ENCODE data around the gene COL1A1.

COL1A1 gene

GRCh38 chr17:50201276-50201854 is at the start of gene COL1A1:
Gene COL1A1, minus strand, starts transcription at chr17:50201631. Its CDS starts 118 bp downstream, at chr17:50201513.
- no peak for DNase-seq

DNA sequence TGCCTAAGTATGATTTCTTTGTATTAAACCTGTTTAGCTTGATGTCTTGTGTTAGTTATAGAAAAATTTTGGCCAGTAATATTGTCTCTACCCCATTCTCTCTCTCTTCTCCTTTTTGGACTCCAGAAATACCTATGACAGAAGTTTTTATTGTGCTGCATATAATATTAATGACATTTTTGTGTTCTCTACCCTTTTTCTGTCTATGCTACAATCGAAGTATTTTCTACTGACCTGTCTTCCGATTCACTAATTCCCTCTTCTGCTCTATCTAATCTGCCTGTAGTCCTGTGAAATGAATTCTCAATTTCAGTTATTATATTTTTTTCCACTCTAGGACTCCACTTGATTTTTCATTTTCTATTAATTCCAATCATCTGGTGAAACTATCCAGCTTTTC is 46.8 kb upstream of the COL1A1 start:
- no peak for DNase-seq

- DNase-seq: no peak
These were observed 43.3 kb upstream of the COL1A1 start for GRCh38 chr17:50244771-50245170.

DNA sequence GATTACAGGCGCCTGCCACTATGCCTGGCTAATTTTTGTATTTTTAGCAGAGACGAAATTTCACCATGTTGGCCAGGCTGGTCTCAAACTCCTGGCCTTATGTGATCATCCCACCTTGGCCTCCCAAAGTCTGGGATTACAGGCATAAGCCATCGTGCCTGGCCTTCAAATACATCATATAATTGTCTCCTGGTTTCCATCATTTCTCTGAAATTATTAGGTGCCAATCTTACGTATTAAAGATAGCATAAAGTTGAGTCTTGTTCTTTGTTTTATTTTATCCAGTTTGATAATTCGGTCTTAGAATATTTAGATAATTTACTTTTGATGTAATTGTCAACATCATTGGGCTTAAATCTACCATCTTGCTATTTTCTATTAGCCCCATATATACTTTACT is 40.0 kb upstream of the COL1A1 start:
- DNase-seq: no peak

DNA sequence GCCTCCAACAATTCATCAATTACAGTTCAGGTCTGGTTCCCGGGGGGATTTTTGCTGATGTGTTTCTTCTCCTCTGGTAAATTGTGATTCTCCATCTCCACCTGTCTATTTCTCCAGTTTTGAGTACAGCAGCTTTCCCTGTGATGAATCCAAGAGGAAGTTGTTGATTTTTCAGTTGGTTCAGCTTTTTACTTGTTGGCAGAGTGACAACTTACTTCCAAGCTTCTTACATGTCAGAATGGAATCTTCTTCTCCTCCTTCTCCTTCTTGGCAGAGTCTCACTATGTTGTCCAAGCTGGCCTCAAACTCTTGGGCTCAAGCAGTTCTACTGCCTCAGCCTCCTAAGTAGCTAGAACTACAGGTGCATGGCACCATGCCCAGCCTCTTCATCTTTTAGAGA is 39.4 kb upstream of the COL1A1 start:
- no peak for DNase-seq

GRCh38 chr17:50239937-50240336 is 38.5 kb upstream of the COL1A1 start:
- DNase-seq: no peak

DNA sequence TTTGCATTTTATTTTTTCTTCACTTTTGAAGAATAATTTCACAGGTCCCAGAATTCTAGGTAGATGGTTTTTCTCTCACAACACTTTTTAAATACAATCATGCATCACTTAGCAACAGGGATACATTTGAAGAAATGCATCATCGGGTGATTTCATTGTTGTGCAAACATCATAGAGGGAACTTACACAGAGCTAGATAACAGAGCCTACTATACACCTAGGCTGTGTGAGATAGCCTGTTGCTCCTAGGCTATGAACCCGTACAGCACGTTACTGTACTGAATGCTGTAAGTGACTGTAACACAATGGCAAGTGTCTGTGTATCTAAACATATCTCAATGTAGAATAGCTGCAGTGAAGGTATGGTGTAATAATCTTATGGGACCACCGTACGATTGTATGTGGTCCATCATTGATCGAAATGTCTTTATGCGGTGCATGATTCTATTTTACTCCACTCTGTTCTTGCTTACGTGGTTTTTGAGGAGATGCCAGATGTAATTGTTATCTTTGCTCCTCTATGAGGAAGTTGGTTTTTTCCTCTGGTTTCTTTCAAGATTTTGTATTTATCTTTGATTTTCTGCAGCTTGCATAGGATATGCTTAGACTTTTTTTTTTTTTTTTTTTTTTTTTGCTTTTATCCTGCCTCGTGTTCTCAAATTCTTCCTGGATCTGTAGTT is 37.3 kb upstream of the COL1A1 start:
- no peak for DNase-seq

GRCh38 chr17:50237901-50238300 is 36.5 kb upstream of the COL1A1 start:
- no peak for DNase-seq

DNA sequence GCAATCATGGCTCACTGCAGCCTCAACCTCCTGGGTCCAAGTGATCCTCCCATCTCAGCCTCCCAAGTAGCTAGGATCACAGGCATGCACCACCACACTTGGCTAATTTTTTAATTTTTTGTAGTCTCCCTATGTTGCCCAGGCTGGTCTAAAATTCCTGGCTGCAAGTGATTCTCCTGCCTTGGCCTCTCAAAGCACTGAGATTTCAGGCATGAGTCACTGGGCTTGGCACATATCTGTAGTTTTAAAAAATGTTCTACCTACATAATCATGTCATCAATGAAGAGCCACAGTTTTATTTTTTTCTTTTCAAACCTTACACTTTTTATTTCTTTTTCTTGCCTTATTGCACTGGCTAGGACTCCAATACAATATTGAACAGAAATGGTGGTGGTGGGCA is 33.1 kb upstream of the COL1A1 start:
- no peak for DNase-seq

GRCh38 chr17:50225701-50226240 is 24.3 kb upstream of the COL1A1 start:
- no peak for DNase-seq

- no peak for DNase-seq
These were observed 21.5 kb upstream of the COL1A1 start for GRCh38 chr17:50222922-50223321.

GRCh38 chr17:50221864-50222545 is 20.6 kb upstream of the COL1A1 start:
- no peak for DNase-seq

- no peak for DNase-seq
These were observed 19.9 kb upstream of the COL1A1 start for GRCh38 chr17:50221266-50221863.

DNA sequence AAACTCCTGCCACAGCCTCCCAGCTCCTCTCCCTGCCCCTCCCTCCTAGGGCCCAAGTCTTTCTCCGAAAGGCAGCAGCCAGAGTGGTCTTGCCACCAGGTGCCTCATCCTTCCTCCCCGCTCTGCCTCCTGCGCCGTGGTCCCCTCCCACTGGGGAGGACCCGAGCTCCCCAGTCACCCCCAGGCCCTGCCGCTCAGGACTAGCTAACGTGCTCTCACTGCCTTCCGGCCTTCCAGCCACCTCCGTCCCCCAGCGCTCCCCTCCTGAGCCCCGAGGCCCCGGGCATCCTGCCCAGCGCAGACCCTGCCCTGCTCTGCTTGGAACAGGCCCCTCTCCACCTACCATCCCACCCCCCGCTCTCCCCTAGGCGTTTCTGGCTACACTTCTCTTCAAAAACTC is 19.4 kb upstream of the COL1A1 start:
- no peak for DNase-seq

DNA sequence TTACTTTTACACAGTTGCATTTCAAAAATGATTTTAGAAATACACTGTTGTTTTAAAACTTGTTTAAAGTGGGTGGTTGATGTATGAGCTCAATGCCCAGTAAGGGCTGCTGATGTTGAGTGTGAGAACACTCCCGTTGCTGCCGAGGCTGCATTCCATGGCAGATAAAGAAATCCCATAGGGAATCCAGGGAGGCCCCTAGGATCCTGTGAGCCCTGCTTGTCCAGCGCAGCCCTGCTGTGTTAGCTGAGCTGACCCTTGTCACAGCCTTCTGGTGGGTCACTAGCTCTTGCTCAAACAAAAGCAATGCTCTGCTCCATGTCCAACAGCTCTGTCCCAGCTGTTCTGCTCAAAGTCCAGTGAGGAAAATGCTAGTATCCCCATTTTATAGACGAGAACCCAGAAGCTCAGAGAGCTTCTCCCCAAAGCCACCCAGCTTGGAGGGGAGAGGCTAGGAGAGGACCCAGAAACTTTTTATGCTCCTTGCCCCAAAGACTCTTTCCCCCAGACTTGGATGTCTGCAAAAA is 18.6 kb upstream of the COL1A1 start:
- no peak for DNase-seq

GRCh38 chr17:50219342-50219741 is 17.9 kb upstream of the COL1A1 start:
- DNase-seq: no peak

- no peak for DNase-seq
These were observed 17.4 kb upstream of the COL1A1 start for GRCh38 chr17:50218771-50219315.

- DNase-seq: no peak
These were observed 16.8 kb upstream of the COL1A1 start for GRCh38 chr17:50218071-50218759.

- DNase-seq: no peak
These were observed 16.2 kb upstream of the COL1A1 start for GRCh38 chr17:50217591-50217990.

DNA sequence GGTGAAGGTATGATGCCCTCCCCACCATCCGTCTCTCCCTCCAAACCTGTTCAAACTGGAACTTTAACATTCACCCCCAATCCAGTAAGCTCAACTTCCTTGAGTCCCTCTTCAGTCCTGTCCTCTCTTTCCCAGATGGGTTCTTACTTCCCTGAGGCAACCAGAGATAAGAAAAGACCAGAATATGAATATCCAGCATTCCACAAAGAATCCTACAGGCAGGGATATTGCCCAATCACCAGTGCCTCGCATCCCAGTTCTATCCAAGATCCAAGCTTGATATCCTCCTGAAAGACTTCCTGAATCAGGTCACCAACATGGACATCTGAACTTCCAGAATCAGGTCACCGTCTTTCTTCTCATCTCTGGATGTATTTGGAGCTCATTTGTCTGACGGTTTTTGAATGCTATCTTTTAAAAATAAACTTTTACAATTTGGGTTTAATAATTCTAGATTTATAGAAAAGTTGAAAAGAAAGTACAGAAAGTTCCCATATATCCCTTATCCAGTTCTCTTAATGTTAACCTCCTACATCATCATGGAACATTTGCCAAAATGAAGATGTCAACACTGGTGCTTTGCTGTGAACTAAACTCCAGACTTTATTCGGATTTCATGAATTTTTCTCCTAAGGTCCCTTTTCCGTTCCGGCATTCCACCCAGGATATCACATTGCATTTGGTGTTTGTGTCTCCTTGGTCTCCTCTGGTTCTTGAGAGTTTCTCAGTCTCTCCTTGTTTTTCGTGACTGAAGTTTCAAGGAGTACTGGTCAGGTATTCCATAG is 13.7 kb upstream of the COL1A1 start:
- DNase-seq: no peak

Measured in CD4-positive, alpha-beta T cell treated with Interferon gamma for 1 hour (primary cell).